ENCODE results near the gene PROZ.
"Not testable (repeated sequence)": the region's sequence is repeated elsewhere in the genome, so short reads cannot be mapped to it uniquely, and the experiment has no call there.

The PROZ gene, protein sequence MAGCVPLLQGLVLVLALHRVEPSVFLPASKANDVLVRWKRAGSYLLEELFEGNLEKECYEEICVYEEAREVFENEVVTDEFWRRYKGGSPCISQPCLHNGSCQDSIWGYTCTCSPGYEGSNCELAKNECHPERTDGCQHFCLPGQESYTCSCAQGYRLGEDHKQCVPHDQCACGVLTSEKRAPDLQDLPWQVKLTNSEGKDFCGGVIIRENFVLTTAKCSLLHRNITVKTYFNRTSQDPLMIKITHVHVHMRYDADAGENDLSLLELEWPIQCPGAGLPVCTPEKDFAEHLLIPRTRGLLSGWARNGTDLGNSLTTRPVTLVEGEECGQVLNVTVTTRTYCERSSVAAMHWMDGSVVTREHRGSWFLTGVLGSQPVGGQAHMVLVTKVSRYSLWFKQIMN

DNA sequence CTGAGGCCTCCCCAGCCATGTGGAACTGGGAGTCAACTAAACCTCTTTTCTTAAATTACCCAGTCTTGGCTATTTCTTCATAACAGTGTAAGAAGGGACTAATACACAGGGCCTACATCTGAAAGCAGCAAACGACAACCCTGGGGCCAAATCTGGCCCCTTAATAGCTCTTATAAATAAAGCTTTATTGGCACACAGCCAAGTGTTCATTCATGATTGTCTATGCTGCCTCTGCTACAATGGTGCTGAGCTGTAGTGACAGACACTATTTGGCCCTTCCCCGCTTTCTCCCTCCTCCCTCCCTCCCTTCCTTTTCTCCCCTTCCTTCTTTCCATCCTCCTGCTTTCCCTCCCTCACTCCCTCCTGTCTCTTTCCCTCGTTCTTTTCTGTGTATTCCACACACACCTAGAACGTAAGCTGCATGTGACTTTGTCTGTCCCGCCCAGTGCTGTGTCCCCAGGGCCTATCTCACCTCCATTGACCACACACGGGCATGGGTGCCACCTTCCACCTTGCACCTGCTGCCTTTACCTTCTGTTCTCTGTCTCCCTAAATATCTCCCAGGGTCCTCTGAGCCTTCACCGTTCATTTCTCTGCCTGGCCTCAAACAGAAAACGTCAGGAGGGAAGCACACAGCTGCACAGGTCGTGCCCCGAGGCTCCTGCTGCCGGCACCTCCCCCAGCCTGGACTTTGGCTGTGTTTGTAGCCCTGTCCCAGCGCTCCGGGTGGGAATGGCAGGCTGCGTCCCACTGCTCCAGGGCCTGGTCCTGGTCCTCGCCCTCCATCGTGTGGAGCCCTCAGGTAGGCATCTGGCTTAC is at the start of gene PROZ:
Gene PROZ (plus strand): TSS at position 720 of the 819 bp plus-strand sequence. CDS start 13 bp downstream, at position 733.
- no peak for DNase-seq (ENCODE audit: low read depth in 4 of 4, low spot score in 1 of 4)

DNA sequence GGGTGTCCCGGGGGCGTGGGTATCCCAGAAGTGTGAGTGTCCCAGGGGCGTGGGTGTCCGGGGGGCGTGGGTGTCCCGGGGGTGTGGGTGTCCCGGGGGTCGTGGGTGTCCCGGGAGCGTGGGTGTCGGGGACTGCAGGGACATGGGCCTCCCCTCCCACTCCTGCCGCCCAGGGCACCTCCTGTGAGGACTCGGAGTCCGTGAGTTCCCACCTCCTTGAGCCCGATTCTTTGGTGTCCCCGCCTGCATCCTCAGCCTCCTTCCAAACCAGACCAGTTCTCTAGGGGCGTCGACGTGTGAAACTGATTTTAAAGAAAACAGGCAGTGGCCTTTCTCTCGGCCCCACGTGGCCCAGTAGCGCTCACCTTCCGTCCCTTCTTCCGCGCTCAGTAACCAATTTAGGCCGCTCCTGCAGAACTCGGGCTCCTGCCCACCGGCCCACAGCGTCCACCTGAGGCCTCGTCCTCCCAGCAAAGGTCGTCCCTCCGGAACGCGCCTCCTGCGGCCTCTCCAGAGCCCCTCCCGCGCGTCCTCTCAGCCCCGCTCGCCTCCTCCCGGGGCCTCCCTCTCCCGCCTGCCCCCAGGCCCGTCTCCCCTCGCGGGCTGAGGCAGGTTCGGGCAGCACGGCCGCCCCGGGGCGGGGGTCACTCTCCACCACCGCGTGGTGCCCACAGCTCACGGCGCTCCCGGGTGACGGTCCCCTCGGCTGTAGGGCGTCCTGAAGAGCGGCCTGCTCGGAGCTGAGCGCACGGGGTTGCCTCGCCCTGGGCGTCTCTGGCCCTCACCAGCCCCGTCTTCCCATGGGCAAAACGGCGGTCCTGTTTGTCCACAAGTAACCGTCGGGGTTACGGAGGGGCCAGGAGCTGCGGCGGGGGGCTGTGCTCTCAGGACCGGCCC is 49.0 kb upstream of the PROZ start:
- no peak for DNase-seq (ENCODE audit: low read depth in 4 of 4, low spot score in 1 of 4)

DNA sequence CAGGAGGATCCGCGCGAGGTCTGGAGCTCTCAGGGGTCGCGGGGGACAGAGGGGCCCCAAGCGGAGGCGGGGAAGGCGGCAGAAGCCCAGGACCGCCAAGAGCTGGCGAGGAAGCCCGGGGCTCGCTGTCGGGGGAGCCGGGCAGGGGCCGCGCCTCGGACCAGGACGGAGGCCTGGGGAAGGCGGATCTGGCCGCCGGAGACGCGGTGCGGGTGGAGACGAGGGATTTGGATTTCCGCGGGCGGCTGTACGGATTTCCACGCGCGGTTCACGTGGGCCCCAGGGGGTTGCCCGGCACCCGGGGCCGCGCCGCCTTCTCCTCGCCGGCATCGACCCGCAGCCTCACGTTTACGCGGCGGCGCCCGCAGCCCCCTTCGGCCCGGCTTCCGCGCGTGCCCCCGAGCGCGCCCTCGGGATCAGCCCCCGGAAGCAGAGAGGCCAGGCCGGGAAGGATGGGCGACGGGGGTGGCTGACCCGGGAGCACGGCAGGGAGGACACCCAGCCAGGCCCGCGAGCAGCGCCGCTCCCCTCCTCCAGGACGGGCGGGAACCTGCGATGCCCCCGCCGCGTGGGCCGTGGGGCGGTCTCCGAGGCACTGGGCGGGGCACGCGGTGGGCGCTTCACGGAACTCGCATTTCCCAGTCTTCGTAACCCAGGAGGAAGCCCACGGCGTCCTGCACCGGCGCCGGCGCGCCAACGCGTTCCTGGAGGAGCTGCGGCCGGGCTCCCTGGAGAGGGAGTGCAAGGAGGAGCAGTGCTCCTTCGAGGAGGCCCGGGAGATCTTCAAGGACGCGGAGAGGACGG is 48.2 kb upstream of the PROZ start:
- DNase-seq (ENCODE audit: low read depth in 4 of 4, low spot score in 1 of 4): peak in 2 of 4 experiments; percentile 10 to 12

DNA sequence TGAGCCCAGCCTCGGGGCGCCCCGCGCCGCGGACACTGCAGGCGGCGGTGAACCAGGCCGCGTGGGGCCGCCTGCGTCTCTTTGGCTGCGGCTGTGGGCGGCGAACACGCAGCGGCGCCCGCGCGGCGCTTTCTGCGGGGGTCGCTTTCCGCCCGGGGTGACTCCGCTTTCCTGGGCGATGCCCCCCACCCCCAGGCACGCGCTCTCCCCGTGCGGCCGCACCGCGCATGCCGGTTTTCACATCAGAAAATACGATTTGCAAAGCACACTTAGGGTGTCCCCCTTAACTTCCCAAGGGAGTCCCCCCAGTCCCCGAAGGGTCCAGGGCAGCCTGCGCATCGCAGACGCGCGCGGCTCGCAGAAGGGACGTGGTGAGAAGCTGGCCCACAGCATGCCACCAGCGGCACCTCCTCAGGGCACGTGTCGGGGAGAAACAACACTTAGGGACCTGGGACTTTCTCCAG is 47.6 kb upstream of the PROZ start:
- DNase-seq (ENCODE audit: low read depth in 4 of 4, low spot score in 1 of 4): no peak

DNA sequence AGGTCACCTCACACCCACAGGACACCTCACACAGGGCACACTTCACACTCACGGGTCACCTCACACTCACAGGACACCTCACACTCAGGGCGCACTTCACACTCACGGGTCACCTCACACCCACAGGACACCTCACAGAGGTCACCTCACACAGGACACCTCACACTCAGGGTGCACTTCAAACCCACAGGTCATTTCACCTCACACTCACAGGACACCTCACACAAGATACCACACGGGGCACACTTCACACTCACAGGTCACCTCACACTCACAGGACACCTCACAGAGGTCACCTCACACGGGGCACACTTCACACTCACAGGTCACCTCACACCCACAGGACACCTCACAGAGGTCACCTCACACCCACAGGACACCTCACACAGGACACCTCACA is 46.6 kb upstream of the PROZ start:
- not testable (repeated sequence) for DNase-seq (ENCODE audit: low read depth in 4 of 4, low spot score in 1 of 4)

DNA sequence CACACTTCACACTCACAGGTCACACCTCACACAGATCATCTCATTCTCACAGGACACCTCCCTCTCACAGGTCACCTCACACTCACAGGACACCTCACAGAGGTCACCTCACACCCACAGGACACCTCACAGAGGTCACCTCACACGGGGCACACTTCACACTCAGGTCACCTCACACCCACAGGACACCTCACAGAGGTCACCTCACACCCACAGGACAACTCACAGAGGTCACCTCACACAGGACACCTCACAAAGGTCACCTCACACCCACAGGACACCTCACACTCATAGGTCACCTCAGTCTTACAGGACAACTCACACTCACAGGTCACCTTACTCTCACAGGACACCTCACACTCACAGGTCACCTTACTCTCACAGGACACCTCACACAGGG is 46.0 kb upstream of the PROZ start:
- not testable (repeated sequence) for DNase-seq (ENCODE audit: low read depth in 4 of 4, low spot score in 1 of 4)

DNA sequence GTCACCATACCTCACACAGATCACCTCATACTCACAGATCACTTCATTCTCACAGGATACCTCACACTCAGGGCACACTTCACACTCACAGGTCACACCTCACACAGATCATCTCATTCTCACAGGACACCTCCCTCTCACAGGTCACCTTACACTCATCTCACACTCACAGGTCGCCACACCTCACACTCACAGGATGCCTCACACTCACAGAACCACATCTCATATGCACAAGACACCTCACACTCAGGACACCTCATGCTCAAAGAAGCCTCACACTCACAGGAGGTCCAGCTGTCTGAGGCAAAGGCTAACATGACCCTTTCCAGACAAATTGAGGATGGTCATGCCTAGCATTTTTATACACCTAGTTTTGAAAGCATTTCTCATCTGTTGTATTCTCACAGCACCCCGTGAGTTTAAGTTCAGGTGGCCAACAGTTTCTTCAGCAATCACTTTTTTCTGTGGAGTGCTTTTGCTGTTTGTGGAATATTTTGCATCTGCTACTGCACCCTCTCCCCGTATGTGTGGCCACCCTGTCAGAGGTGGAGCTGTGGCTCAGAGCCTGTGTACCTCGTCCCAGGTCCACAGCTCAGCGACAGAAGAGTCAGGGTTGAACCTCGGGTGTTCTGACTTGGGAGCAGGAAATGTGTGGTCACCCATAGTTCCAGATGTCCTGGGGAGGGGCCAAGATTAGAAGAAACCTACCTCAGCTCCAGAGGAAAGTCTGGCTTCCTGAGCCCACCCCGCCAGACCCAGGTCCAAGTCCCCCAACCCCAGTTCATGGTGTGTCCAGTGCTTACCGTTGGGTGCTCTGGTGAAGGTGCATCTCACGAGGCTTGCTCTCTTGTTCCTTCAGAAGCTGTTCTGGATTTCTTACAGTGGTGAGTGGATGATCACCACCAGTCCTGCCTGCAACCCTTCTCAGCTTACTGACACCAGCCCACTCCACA is 45.3 kb upstream of the PROZ start:
- no peak for DNase-seq (ENCODE audit: low read depth in 4 of 4, low spot score in 1 of 4)

DNA sequence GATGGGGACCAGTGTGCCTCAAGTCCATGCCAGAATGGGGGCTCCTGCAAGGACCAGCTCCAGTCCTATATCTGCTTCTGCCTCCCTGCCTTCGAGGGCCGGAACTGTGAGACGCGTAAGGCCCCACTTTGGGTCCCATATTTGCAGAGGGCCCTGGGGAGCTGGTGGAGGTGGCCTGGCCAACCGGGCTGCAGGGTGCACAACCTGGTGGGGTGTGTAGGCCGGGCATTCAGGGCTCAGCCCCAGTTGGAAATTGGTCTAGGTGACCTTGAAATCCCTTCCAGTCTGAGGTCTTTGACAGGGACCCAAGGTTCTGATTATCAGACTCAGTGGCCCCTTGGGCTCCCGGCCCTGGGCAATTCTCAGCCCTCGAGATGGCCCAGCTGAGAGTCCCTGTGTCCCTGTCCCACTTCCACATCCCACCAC is 44.6 kb upstream of the PROZ start:
- no peak for DNase-seq (ENCODE audit: low read depth in 4 of 4, low spot score in 1 of 4)

DNA sequence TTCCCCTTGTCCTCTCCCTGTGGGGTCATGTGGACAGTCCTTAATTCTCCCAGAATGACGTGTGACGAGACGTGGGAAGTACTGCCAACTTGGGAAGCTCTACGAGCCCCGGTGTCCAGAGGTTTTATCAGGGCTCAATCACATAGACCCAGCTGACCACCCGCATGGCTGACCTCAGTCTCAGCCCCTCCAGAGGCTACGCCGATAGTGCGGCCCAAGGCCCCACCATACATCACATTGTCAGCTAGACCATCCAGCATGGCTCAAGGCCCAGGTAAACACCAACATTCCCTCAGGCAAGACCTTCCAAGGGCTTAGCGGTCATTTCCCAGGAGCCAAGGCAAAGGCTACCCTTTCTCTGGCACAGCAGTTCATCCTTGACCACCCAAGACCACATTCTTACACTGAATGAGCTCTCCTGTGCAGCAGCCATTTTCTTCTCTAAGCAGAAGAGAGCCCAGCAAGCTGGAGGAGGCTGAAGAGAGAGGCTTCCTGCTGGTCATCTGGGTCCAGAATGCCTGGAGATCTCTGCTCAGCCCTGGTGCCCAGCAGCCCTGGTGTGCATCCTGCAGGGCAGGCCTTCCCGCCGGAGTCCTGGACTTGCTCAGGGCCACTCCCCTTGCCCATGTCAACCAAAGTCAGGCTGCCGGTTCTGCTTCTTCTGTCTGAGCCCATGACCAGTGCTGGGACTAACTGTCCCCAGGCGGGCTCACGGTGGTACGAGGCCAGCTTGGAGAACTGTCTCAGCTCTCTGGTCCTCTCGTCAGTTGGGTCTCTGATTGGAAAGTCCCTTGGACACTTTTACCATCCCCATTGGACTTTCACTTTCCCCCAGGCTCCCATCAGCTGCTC is 43.7 kb upstream of the PROZ start:
- no peak for DNase-seq (ENCODE audit: low read depth in 4 of 4, low spot score in 1 of 4)

DNA sequence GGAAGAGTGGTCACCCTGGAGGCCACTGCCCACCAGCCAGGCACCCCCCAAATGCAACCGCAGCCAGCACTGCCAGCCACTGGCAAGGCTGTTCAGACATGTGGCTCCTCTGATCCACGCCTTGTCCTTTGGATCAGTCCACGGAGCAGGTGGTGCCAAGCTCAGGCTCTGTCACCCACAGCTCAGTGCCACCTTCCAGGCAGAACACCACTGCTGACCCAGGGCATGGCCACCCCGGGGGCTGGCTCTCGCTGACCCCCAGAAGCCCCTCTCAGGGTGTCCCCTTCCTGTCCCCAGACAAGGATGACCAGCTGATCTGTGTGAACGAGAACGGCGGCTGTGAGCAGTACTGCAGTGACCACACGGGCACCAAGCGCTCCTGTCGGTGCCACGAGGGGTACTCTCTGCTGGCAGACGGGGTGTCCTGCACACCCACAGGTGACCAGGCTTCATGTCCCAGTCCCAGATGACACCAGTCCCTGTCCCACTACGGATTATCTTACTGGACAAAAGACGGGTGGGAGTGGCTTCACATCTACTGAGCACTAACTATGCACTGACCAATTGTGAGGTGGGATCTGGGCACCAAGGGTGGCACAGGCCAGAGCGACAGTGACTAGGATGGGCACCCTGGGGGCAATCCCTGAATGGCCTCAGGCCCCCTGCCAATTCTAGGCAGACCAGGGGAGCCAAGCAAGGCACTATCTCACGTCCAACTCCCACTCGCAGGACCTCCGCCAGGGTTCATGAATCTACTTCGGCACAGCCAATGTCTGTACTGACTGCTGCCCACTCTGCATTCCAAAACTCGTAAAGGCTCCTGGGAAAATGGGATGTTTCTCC is 42.9 kb upstream of the PROZ start:
- no peak for DNase-seq (ENCODE audit: low read depth in 4 of 4, low spot score in 1 of 4)

DNA sequence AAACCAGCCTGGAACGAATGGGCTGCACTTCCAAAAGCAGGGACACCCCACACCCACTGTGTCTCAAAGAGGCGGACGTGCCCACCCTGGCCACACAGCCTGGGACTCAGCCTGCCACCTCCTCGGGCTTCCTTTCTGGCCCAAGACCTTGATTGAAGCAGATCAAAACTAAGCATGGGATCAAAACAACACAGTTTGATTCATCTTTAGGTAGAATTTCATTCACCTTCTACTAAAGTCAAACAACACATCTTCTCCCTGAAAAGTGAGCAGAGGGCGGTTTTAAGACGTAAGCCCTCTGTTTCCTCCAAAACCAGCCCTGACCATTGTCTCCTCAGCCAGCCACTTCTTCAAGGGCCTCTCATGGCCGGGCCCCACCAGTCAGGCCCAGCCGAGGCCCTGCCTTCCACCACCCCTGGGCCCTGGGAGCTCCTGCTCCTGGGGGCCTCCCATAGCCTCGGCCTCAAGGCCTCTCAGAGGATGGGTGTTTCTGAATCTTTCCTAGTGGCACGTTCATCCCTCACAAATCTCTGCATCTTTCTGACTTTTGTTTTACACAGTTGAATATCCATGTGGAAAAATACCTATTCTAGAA is 42.1 kb upstream of the PROZ start:
- no peak for DNase-seq (ENCODE audit: low read depth in 4 of 4, low spot score in 1 of 4)

DNA sequence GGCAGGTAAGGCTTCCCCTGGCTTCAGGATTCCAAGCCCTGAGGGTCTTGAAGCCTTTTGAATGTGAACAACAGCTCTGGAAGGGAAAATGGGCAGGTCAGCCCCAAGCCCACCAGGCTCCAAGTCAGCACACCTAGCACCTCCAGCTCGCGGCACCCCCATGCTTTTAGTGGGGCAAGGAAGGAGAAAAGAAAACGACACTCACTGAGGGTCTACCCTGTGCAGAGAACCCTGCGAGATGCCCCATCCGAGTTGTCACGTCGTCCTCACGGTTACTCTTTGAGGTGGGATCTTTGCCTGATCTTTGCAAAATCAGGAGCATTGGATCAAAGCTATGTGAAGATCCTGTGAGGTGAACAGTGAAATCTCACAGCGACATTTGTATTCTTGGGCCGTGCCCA is 41.6 kb upstream of the PROZ start:
- DNase-seq (ENCODE audit: low read depth in 4 of 4, low spot score in 1 of 4): no peak

DNA sequence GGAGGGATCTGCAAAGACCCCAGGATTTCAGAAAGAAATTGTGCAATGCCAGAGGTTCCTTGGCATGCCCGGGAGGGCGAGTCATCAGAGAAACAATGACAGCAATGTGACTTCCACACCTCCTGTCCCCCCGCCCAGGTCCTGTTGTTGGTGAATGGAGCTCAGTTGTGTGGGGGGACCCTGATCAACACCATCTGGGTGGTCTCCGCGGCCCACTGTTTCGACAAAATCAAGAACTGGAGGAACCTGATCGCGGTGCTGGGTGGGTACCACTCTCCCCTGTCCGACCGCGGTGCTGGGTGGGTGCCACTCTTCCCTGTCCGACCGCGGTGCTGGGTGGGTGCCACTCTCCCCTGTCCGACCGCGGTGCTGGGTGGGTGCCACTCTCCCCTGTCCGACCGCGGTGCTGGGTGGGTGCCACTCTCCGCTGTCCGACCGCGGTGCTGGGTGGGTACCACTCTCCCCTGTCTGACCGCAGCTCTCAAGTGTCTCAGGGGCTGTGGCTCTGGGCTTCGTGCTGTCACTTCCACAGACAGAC is 41.0 kb upstream of the PROZ start:
- DNase-seq (ENCODE audit: low read depth in 4 of 4, low spot score in 1 of 4): no peak

DNA sequence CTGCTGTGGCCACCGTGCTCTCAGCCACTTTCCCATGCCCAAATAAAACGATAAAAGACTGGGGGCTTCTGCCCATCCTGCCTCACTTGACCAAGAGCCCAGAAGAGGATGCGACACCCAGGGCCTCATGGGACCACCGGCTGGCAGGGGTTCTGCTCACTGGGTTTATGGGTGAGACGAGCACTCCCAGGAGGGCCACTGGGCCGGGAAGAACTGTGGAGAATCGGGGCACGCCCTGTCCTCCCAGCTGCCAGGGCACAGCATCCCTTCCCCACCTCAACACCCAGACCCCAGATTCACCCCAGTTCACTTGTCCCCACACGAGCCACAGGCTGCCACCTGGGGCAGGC is 40.6 kb upstream of the PROZ start:
- DNase-seq (ENCODE audit: low read depth in 4 of 4, low spot score in 1 of 4): no peak

DNA sequence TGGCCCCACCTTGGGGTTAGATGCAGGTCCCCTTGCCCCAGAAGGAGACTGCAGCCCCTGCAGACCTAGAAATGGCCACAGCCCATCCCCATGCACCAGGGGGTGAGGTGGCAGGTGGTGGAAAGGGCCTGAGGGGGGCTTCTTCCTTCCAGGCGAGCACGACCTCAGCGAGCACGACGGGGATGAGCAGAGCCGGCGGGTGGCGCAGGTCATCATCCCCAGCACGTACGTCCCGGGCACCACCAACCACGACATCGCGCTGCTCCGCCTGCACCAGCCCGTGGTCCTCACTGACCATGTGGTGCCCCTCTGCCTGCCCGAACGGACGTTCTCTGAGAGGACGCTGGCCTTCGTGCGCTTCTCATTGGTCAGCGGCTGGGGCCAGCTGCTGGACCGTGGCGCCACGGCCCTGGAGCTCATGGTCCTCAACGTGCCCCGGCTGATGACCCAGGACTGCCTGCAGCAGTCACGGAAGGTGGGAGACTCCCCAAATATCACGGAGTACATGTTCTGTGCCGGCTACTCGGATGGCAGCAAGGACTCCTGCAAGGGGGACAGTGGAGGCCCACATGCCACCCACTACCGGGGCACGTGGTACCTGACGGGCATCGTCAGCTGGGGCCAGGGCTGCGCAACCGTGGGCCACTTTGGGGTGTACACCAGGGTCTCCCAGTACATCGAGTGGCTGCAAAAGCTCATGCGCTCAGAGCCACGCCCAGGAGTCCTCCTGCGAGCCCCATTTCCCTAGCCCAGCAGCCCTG is 40.0 kb upstream of the PROZ start:
- DNase-seq (ENCODE audit: low read depth in 4 of 4, low spot score in 1 of 4): no peak

DNA sequence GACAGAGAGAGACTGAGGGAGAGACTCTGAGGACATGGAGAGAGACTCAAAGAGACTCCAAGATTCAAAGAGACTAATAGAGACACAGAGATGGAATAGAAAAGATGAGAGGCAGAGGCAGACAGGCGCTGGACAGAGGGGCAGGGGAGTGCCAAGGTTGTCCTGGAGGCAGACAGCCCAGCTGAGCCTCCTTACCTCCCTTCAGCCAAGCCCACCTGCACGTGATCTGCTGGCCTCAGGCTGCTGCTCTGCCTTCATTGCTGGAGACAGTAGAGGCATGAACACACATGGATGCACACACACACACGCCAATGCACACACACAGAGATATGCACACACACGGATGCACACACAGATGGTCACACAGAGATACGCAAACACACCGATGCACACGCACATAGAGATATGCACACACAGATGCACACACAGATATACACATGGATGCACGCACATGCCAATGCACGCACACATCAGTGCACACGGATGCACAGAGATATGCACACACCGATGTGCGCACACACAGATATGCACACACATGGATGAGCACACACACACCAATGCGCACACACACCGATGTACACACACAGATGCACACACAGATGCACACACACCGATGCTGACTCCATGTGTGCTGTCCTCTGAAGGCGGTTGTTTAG is 39.2 kb upstream of the PROZ start:
- DNase-seq (ENCODE audit: low read depth in 4 of 4, low spot score in 1 of 4): no peak

All from stimulated activated CD4-positive, alpha-beta T cell treated with anti-CD3 and anti-CD28 coated beads, Interleukin-1b, Interleukin-23, amount 100 ng/mL, for 24 hours (primary cell).